ENCODE data around the gene TIMM21.

The TIMM21 gene, protein sequence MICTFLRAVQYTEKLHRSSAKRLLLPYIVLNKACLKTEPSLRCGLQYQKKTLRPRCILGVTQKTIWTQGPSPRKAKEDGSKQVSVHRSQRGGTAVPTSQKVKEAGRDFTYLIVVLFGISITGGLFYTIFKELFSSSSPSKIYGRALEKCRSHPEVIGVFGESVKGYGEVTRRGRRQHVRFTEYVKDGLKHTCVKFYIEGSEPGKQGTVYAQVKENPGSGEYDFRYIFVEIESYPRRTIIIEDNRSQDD

DNA sequence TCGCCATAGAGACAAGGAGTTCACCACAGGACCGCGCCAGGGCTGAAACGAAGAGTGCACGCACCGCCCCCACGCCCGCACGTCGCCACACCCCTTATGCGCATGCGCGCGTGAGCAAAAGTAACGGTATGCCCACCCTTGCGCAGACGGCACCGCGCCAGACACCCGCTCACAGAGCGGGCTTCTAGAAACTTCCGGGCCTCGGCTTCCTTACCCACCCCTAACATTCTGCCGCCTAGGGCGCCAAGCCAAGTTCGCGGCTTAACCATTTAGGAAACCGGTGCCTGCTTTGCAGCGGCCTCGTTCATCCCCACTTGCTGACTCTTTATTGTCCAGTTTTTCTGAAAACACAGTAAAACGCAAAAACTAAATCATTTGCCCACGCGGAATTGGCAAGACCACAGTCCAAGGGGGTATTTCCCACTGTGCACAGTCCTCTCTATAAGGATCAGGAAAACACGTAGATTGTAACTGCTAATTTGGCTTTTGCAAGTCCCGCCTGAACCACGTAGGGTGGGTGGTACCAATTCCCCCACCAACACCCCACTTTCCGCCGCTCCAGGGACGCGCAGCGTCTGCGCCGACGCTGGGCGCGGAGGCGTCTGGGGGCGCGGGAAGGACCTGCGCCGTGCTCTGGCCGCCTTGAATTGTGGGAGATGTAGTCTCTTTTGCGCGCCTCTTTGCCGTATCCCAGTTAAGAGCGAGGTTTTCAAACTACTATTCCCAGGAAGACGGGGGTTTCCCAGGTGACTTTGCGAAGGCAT, at the start of gene TIMM21, which contains the start of gene FBXO15:
Gene TIMM21, plus strand, starts transcription at position 745 of the 764 bp plus-strand sequence. CDS start 286 bp downstream, outside the sequence.
Gene FBXO15, minus strand, starts transcription at position 56 of the 764 bp plus-strand sequence. Its CDS starts 49 bp downstream, at position 7.
- DNase-seq: peak; percentile 93

DNA sequence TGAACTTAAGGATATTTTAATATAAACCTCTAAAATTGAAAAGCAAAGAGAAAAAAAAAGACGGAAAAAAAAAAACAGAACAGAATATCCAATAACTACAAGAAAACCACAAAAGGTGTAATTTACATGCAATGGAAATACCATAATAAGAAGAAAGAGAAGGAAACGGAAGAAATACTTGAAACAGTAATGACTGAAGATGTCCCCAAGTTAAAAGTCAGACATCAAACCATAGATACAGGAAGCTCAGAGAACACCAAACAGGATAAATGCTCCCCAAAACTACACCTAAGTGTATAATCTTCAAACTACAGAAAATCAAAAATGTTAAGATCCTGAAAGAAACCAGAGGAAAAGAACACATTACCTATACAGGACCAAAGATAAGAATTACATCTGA, 39.9 kb upstream of the TIMM21 start:
- DNase-seq: no peak

DNA sequence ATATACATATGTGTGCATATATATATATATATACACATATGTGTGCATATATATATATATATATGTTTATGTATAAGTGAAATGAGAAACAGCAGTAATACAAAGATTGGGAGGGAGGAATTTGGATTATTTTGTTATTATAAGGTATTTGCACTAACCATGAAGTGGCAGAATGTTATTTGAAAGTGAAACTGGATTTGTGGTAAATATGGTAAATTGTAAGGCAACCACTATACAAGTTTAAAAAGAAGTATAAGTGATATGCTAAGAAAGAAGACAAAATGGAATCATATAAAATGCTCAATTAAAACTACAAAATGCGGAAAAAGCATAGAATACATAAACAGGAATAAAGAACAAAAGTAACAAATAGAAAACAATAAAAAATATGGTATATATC, 38.2 kb upstream of the TIMM21 start:
- DNase-seq: no peak

DNA sequence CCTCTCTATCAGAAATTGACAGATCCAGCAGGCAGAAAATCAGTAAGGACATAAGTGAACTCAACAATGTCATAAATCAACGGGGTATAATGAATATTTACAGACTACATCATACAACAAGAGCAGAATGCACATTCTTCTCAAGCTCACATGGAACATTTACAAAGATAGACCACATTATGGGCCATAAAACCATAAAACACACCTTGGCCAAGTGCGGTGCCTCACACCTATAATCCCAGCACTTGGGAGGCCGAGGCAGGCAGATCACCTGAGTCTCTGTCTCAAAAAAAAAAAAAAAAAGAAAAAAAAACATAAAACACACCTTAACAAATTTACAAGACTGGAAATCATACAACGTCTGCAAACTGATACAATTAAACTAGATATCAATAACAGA, 37.3 kb upstream of the TIMM21 start:
- no peak for DNase-seq

DNA sequence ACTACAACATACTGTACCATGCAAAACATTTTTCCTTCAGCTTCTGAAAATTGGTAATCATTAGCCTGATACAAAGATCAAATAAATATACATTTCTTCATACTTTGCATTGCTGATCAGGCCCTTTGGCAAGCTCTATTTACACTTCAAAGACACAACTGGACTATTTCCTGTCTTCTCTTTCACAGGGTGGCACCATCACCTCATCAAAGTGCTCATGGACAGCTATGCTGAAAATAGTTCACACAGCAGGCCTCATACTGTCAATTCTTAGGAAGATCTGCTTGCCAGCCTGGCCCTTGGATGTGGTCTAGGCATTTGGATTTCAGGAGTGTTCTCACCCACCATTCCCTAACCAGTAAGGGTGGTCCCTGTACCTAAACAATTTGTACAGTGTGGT, 34.6 kb upstream of the TIMM21 start:
- DNase-seq: no peak

DNA sequence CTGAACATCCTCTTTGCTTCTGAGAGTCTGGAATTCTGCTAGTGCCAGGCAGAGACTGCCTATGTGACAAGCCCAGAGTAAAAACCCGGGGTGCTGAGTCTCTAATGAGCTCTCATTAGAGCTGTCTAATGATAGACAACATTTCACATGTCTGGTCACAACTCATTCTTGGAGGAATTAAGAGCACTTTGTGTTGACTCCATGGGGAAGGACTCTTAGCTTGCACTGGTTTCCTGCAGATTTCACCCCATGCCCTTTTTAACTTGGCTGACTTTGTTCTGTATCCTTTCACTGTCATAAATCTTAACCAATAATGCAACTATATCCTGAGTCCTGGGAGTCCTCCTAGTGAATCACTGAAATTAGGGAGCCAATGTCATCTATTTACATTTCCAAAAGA, 34.2 kb upstream of the TIMM21 start:
- no peak for DNase-seq

DNA sequence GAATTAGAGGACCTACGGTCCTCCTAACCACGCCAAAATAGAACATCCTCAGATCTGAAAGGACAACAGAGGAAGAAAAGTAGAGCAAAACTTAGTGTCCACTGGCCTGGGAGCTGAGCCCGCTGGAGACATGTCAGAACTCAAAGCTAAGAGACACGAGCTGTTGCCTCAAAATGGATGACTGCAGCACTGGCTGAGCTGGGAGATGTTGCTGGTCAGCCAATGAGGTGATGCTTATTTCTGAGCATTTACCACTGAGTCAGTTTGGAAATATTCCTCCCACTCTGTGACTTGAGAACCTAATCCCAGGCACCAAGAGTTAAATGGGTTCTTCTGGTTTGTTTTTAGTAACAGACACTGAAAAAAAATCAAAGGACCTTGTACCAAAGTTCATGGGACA, 33.3 kb upstream of the TIMM21 start:
- DNase-seq: no peak

DNA sequence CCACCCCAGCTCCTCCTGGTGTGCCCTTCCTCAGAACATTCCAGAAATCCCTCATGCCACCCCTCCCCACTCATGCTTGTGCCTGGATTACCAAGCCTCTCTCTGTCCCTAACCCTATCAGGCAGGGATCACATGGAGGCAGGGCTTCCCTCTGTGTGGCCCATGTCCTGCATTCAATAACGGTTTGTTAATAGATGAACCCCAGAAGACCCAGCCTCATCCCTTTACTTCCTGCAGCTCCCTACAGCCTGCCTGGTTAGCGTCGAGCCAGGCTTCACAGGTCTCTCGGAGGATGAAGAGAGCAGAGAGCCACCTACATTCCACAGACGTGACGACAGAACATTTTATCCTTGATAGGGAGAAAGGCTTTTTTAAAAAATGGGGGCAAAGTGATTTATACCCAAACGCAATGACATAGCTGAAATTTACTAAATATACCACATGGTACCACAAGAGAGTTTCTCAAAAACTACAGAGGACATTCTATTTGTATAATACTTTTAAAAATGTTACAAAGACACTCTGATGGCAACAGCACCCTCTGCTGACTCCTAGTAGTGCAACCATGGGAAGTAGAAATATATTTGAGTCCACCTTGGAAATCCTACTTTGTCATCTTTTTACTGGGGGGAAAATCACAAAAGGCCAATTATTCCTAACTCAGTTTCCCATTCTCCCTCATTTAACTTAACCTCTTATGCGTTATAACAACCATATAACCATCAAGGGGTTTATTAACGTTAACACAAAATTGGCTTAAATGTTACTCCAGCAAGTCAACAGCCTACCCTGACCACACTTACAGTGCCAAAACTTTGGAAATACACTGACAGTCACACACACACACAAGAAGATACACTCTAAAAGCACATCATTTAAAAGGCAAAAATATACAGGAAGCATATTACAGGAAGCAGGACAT, 31.4 kb upstream of the TIMM21 start:
- no peak for DNase-seq

DNA sequence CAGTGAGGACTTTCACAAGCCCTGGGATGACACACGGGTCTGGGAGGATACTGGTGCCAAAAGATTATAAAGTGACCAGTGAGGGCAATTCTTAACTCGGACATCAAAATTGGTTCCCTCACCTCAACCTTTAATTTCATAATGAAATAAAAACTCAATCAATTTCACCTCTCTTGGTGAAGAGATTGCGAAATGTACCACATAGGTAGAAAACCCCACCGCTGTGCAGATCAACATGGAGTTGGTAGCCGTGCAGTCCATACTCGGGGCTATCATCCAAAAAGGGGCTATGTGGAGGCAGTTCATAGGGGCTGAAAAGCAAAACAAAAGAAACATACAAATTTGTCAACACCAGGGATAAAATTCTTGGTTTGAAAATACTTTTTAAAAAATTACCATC, 25.1 kb upstream of the TIMM21 start:
- no peak for DNase-seq

DNA sequence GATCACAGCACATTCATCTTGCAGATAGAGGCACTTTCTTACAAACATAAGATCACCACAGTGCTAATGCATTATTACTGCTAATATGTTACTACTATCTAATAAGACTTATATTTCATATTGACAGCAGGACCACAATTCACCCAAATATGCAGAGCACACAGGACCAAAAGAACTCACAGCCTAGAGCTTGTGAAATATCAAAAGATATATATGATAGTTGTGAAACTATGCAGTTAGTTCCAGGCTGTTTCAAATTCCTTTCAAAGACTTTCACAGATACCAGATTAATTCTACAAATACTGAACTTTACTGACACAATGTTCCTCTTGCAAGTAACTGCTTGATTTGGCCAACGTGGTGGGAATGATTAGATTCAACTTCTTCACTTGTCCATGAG, 23.7 kb upstream of the TIMM21 start:
- DNase-seq: no peak

DNA sequence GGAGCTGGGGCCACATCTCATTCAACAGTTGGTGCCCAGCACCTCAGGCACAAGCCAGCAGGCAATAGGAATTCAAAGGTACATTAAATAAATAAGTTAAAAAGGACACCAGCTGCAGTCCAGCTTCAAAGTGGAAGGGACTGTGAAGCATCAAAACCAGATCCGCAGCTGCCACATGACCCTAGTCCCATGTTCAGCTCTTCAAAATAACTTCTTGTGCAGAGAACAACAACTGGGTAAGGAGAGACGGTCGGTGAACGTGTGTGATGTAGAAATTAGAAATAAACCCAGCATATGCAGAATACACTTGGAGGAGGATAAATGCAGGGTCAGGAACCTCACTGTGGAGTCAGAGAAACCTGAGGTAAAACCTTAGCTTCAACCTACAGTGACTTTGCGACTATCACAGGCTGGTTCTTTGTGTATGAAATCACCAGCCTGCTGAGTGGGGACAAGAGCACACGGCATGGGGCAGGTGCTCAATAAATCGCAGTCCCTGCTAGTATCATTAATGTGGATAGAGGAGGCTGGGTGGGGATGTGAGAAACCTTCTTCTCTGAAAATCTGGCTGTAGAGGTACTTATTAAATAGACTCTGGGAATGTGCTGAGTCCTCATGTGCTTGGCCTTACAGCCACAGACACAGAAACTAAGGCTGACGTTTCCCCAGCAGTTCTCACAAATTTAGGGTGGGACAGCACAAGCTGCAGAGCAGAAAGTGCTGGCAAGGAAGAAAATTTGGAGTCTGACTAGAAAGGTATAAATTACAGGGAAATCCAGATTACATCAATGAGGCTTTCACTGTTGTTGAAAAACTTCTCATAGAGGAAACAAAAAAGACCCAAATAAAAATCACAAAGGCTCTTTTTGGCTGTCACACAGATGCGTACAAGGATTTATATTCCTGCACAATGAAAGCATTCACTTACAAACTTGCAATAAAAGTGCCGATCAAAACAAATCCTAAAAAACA, 21.4 kb upstream of the TIMM21 start:
- no peak for DNase-seq

DNA sequence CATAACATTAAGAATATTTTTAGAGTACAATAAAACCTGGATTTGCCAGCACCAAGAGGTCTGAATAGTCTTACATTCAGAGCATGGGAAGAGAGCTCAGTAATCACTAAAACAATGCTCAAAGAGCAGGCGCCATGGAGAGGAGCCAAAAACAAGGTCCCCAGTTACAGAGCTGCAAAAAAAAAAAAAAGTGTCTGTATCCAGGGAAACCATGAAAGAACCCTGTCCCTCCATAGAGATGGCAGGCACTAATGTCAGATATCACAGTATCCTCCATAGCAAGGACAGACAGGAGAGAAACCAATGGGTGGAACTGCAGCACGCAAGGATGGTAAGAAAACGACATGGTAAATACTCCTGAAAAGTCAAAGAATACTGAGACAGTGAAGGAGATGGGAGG, 20.2 kb upstream of the TIMM21 start:
- no peak for DNase-seq

DNA sequence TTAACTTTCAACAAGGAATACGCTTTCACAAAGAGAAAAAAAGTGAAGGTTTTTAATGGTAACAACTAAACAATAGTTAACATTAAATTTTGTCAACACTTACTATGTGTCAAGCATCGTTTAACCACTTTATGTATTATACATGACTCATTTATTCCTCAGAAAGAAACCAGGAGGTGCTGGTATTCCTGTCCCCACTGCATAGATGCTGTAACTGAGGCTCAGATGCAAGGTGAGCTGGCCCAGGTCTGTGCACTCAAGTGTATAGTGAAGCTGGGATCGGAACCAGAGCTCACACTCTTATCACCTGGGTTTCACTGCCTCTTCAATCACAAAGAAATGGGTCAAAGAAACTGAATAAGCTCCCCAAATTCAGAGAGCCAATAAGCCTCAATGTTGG, 17.2 kb upstream of the TIMM21 start:
- DNase-seq: no peak

DNA sequence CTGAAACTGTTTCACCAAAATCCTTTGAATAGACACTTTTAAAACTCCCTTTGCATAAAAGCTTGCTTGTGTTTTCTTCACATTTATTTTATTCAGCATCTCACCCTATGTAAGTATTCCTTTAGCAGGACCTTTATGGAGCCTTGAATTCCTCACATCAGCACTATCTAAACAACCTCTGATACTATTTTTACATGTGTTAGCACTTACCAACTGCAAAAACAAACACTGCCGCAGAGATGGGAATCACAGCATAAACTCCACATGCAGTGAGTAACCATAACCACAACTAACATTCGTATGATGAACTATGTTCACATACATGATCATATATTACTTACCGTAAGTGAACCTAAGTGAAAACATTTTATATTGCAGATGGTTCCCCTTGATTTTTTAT, 16.1 kb upstream of the TIMM21 start:
- no peak for DNase-seq

DNA sequence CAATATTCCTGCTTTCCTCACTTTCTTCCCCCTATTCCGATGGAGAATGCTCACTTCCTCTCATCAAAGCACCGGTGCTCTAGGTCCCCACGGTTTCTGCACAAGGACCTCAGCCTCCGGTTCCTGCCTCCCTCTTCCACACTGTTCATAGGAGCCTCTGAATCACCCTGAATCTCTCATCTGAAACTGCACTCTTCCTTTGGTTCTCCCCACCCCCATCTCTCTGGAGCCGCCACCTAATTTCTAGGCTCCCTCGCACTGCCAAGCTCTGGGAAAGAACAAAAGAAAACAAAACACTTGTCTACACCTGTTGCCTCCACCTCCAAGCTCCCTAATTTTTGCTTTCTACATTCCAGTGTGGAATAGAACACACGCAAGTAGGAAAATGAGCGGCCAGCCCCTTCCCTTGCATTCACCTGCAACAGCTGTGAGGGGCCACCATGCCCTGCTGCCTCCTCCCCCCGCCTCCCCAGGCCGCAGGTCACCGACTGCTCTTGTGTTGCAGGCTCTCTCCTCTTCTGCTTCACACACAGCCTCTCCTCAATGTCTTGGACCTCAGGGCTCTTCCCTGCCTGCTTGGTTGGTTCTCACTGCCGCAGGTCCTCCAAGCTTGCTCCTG, 10.3 kb upstream of the TIMM21 start:
- no peak for DNase-seq

DNA sequence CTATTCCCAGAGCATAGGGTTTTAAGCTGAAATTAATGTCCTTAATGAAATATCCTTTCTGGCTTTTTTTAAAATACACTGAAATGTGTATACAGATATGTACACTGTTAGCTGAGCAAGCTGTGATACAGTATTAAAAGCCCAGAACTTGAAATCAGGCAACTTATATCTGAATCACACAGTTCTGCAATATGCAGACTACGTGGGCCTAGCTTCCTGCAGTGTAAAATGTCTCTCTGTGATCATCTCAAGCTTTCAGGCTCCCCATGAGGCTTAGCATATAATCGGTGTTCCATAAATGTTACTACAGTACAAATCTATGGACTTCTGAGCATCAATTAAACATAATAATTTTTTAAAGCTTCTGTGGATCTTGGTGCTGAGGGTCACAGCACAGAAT, 8.9 kb upstream of the TIMM21 start:
- no peak for DNase-seq

DNA sequence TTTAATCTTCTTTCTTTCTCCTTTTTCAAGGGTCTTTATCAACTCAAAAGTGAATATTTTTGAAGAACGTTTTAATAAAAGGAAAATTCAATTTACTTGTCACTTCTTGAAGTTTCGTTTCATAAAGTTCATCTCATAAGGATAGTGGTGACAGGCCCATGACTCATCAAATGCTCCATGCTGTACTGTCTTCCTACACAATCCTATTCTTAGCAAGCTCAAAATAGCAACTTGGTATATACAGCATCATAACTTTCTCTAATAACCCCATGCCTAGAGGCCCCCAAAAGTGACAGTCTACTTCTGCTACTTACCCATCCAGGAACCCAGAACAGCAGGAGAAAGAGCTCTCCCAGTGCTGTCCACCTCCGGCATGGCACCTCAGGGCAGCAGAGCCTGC, 8.4 kb upstream of the TIMM21 start:
- DNase-seq: no peak

DNA sequence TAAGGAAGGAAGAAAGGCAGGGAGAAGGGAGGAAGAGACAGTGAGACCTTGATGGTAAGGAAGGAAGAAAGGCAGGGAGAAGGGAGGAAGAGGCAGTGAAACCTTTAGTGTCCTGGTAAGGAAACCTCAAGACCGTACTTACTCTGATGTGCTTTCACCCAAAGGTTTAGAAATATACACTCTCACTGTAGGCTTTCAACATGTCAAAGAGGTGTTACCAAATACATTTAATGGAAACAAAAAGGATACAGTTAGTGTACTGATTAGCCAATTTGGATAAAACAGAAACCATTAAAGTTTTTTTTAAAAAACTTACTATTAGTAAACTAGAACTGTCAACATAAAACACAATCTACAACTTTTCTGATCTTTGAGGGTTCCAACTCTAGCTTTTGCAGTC, 7.7 kb upstream of the TIMM21 start:
- no peak for DNase-seq

DNA sequence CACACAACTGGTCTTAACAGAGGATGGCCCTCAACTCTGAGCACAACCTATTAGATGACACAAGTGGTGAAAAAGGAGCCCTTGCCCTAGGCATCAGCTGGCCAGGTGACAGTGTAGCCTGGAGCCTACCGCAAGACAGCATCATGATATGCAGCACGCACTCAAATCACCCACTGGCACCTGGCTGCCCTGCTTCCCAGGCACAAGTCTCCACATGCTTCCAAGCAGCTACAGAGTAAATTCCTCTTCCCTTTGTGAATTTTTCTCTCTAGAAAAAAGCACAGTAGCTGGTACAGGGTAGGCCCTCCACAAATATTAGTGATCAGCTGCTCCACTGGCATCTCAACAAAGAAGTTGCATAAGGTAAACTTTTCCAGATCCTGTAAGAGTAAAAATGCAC, 6.7 kb upstream of the TIMM21 start:
- DNase-seq: no peak

DNA sequence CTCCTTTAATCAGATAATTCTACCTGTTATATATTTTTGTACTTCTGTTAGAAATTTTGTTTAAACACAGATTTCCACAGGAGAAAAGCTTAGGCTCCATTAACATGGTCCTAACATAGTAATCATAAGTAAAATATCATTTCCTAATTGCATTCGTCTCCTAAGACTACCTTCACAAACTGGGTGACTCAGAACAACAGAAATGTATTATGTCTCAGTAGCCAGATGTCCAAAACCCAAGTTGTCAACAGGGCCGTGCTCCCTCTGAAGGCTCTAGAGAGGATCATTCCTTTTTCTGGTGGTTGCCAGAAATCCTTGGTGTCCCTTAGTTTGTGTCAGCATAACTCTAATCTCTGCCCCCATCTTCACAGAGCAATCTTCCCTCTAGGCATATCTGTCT, 6.1 kb upstream of the TIMM21 start:
- no peak for DNase-seq

DNA sequence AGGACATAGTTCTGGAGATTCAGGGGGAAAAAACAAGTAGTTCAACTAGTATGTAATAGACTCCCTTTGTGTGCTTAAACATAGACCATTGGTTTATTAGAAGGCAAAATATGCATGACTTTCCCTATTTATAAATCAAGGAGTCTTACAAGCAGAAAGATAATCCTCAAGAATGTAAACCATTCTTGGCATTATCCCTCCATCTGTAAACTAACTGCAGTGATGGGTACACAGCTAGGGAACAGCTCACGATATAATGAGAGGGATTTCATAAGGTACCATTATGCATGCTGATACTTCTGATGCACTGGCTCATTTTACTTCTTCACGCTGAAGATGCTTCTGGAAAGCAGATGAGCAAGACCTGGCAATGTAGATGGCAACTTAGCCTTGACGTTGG, 1.6 kb upstream of the TIMM21 start:
- no peak for DNase-seq

DNA sequence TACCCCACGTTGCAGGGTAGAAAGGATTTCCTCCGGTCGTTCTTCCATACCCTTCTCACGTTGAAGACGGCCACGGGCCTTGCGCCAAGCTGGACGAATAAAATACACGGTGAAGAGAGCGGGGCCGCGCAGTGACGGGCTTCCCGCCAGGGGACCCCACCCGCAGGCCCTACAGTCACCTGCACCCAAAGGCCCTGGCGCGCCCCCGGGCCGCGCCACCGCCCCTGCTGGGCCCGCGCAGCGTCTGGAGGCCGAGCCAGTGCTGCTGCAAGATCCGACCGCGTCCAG, 888 bp upstream of the TIMM21 start:
- DNase-seq: no peak
